ENCODE measurements around the gene BRAF.
"Not testable (repeated sequence)": the region's sequence is repeated elsewhere in the genome, so short reads cannot be mapped to it uniquely, and the experiment has no call there.

The BRAF gene

DNA sequence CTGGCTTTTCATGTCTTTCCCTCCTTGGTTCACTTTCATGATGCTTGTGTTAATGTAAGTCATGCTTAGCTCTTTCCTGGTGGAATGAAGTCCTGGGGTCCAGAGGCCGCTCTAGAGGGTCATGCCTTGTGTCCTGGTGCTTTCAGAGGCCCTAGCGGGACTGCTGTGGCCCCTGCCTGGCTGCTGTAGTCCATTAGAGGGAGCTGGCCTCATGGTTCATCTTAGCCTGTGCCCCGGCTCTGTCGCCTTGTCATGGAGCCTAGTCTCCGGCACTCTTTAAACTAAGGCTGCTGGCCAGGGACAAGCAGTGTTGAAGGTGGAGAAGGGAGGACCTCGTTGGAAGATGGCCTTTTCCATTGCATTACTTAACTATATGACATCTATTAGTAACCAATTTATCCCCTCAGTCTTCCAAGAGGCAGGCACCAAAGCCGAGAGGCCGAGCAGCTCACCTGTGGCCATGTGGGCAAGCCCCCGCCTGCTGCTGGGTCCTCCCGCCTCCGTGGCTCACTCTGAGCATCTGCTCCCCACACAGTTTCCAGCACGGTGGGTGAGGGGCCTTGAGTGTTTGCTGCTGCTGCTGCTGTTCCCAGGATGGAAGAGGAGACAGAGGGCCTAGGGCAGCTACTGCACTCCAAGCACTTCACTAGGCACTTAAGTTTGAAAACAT is 233.2 kb downstream of the BRAF start:
- no peak for FAIRE-seq
- no peak for DNase-seq (ENCODE audit: extremely low spot score, insufficient read length, low read depth)

DNA sequence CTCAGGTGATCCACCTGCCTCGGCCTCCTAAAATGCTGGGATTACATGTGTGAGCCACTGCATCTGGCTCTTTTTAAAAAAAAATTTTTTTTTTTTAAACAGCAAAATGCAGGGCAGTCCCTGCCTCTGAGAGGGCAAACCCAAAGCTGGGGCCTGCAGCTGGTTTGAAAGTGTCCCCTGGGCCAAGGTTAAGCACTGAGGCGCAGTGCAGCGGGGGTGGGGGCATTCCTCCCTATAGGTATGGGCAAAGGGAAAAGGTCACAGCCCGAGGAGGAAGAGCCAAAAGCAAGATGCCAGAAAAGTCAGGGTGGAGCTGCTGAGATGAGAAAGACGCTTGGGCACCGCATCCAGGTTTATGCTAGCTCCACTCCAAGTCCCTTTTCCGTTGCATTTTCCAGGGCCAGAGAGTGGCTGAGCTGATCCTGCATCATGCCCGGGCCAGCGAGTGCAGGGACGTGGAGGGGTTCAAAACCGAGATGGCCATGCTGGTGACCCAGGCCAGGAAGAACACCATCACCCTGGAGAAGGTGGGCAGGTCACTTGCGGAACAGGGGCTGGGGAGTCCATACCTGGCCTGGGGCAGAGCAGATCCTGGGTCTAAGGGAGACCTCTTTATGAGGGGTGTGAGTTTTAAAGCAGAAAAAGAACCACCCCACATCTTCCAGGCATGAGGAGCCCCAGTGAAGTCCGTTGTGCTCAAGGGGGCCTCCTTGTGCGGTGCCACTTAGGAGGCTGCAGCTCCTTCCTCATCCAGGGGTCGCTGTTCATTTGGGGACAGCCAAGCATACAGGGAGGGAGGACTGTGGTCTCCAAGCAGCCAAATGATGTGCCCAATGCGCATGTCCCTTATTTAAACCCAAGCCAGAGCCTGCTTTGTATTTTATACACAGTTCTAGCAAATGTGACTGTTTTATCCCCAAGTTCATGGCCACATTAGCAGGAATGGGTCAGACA is 235.3 kb downstream of the BRAF start:
- FAIRE-seq (no peak), DNase-seq (ENCODE audit: extremely low spot score, insufficient read length, low read depth) (no peak)

DNA sequence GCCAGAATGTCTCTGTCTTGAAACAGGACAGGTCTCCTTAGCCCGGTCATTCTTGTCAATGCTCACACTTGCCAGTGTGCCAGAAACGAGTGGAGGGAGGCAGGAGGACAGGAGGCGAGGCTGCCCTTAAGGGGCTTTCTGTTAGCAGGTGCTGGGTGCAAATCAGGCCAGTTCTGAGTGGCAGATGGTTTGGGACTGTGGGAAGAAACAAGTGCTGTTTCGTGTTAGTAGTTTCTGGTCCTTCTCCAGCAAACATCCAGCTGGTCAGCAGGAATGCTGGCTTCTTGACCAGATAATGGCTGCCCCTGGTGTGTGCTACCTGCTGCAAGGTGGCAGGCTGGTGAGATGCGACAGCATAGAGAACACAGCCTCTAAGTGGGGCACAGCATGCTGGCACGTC is 236.4 kb downstream of the BRAF start:
- DNase-seq (ENCODE audit: extremely low spot score, insufficient read length, low read depth) (no peak), FAIRE-seq (no peak)

DNA sequence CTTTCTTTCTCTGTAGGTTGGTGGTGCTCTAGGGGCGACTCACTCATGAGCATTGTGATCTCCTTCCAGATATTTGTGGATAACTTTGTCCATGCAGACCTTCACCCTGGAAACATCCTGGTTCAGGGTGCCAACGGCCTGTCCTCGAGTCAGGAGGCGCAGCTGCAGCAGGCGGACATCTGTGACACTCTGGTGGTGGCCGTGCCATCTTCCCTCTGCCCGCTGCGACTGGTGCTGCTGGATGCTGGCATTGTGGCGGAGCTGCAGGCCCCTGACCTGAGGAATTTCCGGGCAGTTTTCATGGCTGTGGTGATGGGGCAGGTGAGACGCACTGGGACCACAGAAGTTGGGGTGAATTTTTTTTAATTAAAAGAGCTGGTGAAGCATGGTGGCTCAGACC is 237.8 kb downstream of the BRAF start:
- DNase-seq (ENCODE audit: extremely low spot score, insufficient read length, low read depth) (no peak), FAIRE-seq (no peak)

DNA sequence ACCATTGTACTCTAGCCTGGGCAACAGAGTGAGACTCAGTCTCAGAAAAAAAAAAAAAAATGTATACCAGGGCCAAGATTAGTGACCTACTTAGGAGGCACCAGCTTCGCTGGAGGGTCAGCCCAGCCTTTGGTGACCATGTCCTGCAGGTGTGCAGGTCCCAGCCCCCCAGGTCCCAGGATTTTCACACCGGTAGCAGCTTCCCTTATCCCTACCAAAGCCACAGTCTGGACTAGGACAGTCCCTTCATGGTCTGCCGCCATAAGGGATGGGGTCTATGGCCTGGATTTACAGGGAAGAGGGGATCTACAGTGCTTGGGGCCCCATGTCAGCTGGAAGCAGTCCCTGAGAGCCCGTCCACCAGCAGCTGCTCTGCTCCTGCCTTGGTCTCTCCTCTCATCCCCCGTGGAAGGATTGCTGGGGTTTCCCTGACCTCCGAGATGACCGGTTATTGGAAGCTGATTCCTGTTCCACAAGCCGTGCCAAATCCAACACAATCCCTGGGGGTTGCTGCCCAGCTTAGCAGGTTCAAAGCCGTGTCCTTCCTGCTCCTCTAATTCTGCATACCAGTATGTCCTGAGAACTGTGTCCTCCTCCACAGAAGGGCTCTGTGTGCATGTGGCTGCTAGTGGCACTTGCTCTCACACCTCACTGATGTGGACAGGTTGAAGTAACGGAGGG is 239.2 kb downstream of the BRAF start:
- FAIRE-seq (no peak), DNase-seq (ENCODE audit: extremely low spot score, insufficient read length, low read depth) (no peak)

DNA sequence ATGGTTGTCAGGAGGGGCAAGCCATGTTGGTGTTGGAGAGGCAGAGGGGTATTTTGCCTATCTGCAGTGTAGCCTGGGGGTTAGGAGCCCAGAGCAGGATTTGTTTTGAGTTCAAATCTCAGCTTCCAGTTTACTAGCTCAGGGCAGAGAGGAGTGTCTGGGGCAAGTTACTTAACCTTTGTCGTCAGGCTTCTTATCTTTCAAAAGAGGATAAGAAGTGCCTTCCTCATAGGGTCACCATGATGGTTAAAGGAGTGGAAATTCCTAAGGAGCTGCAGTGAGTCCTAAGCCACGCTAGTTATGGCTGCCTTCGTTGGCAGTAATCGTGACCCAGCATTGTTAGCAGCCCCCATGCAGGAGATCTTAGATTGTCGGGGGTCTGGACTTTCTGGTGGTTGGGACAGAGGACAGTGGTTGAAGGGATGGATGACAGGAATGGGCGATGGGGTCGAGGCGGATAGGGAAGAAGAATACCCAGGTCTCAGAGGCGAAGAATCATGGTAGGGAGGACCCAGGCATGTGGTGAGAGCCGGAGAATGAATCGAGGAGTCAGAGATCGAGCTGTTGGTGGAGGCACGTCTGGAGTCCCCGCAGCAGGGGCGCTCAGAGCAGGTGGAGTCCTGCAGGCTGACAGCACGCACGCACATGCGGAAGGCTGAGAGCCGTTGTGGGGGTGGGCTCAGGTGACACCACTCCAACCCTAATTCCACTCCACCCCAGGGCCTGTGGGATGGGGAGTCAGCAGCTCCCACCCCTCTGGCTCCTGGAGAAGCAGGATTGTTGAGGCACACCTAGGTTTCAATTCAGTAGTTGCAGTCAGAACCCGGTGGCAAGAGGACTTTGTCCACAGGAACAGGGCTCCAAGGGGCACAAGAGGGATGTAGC is 240.4 kb downstream of the BRAF start:
- FAIRE-seq (no peak), DNase-seq (ENCODE audit: extremely low spot score, insufficient read length, low read depth) (no peak)

DNA sequence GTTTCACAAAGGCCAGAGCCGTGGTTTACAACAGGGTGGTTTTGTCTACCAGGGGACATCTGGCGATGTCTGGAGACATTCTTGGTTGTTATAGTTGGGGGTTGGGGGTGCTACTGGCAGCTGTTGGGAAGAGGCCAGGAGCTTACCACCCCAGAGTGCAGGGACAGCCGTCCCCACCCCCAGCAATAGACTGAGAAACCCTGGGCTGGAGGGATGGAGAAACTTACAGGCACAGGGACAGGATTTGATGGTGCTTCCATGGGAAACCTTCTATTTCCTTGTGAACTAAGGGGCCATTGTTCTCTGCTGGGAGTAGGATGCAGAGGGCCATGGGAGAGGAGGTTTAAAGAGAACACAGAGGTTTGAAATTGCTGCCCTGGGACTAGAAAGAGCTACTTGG is 241.1 kb downstream of the BRAF start:
- DNase-seq (ENCODE audit: extremely low spot score, insufficient read length, low read depth) (no peak), FAIRE-seq (no peak)

DNA sequence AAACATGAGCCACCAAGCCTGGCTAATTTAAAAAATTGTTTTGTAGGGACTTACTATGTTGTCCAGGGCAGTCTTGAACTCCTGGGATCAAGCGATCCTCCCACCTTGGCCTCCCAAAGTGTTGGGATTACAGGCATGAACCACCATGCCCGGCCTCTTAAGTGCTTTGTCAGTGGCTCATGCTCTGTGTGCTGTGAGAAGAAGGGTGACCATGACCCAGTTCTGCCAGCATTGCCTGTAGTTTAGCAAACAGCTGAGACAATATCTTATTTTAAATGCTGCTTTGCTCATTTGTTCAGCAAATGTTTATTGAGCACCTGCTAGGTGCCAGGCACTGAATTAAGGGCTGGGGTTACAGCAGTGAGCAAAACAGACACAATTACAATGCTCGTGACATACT is 243.0 kb downstream of the BRAF start:
- DNase-seq (ENCODE audit: extremely low spot score, insufficient read length, low read depth) (no peak), FAIRE-seq (no peak)

DNA sequence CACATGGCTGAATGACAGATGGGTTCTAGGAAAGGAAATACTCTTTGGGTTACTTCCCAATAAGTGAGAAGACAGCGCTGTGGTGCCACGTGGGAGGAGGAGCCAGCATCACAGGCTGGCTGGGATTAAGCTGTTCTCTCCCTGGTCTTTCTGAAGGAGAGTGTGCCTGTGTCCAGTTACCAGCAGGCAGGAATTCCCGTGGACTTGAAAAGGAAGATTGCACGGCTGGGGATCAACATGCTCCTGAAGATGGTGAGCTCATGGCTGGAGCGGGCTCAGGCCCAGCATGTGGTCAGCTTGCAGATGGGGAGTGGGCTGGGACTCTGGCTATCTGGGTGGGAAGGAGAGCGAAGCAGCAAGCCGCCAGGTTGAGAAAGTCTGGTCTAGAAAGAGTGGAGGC is 243.8 kb downstream of the BRAF start:
- no peak for FAIRE-seq
- no peak for DNase-seq (ENCODE audit: extremely low spot score, insufficient read length, low read depth)

DNA sequence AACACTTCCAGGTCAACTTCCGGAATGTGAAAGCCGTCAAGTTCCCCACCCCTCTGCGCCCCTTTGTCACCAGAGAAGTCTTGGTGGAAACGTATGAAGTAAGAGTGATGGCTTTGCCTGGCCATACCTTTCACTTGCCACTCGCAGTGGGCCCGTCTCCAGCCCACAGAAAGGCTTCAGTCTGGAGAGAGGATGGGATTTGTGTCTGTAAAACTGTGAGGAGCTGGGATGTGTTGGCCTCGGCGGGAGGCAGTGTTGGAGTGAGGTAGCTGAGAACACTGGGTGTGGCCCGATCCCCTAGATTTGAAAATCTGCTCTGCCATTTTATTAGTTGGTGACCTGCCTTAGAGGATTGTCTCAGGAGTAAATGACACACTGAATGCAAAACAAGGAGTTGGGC is 245.5 kb downstream of the BRAF start:
- no peak for FAIRE-seq
- no peak for DNase-seq (ENCODE audit: extremely low spot score, insufficient read length, low read depth)

DNA sequence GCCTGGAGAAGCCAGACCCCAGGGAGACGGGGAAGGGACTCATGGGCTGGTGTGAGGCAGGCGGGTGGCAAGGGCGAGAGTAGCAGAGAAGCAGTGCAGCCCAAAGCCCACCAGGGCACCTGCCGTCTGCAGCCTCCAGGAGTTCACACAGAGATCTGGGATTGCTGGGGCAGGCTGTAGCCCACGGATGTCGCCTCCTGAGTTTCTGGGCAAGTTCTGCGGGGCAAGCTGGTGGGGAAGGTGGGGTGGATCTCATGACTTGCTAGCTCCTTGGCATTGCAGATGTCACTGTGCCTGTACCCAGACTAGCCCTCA is 246.0 kb downstream of the BRAF start:
- DNase-seq (ENCODE audit: extremely low spot score, insufficient read length, low read depth): no peak
- no peak for FAIRE-seq

DNA sequence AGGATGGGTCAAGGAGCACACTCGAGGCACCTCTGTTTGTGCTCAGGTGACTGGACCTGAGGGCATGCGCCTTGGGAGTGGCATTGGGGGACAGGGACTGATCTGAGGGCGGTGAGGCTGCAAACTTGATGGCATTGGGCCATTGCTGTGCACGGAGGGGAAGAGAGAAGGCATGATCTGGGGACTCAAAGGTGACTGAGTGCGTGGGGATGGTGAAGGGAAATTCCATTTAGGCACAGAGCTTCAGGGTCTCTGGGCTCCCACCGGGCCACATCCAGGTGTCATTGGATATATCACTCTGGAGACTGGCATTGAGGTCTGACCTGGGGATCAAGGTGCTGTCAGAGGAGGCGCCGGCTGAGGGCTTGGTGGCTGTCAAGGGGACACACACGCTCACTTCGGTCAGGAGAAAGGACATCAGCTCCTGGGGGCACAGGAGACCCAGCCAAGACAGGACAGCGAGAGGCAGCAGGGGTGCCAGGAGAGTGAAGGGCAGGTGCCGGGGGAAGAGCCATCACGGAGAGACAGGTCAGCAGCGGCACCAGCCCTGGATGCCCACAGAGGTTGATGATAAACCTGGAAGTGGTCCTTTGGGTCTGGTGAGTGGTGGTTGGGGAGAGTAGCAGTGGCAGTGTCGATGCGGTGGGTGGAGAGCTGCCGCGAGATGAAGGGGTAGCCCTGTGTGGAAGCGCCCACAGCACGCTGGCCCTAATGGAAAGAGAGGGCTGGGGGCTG is 246.5 kb downstream of the BRAF start:
- DNase-seq (ENCODE audit: extremely low spot score, insufficient read length, low read depth) (no peak), FAIRE-seq (no peak)

DNA sequence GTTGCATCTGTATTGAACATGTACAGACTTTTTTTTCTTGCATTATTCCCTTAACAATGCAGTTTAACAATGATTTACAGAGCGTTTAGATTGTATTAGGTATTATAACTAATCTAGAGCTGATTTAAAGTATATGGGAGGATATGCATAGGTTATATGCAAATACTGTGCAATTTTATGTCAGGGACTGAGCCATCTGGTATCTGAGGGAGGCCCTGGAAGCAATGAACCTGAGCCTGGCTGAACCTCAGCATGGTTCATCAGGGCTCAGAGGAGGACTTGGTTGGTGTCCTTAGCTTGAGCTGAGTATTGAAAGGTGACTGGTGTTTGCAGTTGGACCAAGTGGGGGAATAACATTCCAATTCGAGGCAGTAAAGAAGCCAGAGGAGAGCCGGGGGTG is 247.2 kb downstream of the BRAF start:
- no peak for DNase-seq (ENCODE audit: extremely low spot score, insufficient read length, low read depth)
- no peak for FAIRE-seq

DNA sequence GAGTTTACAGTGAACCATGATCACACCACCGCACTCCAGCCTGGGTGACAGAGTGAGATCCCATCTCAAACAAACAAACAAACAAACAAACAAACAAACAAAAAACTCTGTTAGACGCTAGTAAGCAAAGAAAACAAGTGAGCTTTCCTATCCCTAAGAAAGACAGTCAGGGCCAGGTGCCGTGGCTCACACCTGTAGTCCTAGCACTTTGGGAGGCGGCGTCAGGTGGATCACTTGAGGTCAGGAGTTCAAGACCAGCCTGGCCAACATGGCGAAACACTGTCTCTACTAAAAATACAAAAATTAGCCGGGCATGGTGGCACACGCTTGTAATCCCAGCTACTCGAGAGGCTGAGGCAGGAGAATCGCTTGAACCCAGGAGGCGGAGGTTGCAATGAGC is 247.8 kb downstream of the BRAF start:
- not testable (repeated sequence) for DNase-seq (ENCODE audit: extremely low spot score, insufficient read length, low read depth); FAIRE-seq

DNA sequence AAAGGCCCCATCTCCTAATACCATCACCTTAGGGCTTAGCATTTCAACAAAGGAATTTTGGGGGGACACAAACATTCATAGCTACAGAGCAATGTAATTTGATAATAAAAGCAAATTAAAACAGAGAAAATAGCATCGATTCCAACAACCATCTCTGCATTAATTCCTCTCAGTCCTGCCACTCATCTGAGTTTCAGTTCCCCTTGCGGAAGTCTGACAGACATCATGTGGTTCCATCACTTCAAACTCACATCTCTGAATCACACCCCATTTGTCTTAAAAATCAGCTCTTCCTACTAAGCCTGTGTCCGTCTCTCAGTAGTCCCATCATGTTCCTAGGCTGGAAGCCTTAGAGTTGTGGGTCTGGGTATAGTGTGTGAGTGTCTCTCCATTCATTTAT is 248.4 kb downstream of the BRAF start:
- DNase-seq (ENCODE audit: extremely low spot score, insufficient read length, low read depth): peak; percentile 32
- FAIRE-seq: peak; percentile 95

DNA sequence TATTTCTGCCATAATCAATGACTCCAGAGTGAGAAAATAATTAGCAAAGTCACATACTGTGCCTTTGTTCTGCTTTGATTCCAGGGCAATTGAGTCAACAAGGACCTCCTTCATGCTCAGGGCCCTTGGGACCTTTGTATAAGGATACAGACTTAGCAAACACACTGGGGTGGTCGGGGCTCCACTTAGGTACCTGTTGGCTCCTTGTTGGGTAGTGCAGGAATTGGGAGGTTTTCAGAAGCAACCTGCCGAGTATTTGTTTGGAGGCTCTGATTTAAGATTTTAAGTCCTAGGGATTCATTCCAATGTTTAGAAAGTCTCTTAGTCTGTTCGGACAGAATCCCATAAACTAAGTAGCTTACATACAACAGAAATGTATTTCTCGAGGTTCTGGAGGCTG is 249.0 kb downstream of the BRAF start:
- peak; percentile 26 for FAIRE-seq
- no peak for DNase-seq (ENCODE audit: extremely low spot score, insufficient read length, low read depth)

DNA sequence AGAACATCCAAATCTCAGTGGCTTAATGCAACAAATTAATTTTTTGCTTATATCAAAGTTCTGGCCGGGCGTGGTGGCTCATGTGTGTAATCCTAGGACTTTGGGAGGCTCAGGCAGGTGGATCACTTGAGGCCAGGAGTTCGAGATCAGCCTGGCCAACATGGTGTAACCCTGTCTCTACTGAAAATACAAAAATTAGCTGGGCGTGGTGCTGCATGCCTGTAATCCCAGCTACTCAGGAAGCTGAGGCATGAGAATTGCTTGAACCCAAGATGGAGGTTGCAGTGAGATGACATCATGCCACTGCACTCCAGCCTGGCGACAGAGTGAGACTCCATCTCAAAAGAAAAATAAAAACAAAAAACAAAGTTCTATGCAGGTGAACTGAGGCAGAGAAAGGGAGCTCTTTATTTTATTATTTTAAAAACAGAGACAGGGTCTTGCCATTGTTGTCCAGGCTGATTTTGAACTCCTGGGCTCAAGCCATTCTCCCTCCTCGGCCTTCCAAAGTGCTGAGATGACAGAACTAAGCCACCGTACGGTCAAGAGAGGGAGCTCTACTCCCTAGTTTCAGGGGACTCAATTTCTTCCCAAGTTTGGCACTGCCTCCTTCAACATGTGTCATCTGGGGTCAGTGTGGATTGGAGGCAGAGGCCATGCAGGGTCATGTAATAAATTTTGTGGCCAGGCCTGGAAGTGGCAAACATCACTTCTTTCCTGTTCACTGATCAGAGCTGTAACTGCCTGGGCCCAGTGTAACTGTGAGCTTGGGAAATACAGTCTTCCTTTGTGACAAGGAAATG is 249.6 kb downstream of the BRAF start:
- no peak for DNase-seq (ENCODE audit: extremely low spot score, insufficient read length, low read depth)
- peak; percentile 75 for FAIRE-seq

DNA sequence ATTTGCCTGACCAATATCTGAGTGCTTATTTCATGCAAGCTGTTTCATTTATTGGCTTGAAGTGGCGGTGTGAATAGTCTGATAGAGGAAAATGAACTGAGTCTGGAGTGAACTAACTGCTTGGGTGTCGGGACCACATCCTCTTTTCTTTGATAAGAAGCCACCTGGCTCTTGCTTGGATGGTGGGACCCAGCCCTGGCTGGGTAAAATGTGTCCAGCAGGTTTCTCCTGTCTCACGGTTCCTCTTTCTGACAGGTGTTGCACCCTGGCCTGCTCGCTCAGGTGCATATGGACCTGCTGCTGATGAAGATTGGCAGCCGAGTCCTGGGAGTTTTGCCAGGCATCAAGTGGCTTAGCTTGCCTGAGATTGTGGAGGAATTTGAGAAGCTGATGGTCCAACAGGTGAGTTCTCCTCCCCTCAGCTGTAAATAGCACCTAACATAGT is 250.4 kb downstream of the BRAF start:
- DNase-seq (ENCODE audit: extremely low spot score, insufficient read length, low read depth): peak; percentile 18
- peak; percentile 74 for FAIRE-seq

DNA sequence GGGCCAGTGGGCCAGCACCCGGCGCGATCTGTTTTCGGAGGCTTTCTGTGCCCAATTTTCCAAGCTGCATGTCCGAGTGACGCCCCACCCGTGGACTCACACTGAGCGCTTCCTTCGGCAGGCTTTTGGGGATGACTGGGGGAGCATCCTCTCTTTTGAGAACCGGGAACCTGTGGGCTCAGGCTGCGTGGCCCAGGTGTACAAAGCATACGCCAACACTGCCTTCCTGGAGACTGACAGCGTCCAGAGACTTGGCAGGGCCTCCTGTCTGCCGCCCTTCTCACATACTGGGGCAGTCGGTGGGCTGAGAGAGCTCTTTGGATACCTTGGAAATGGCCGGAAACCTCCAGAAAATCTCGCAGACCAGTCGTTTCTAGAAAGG is 251.0 kb downstream of the BRAF start:
- DNase-seq (ENCODE audit: extremely low spot score, insufficient read length, low read depth) (no peak), FAIRE-seq (no peak)
